OCI-LY7 (cell line): ENCODE results near the gene KIAA1549. TPM values are rescaled to one million over a fixed set of nuclear protein-coding genes. Genes with fewer than 3 reads are reported as not detected.

Experiments
- BruUV-seq: library from RNA; stranded (reverse); fragments of 400-500 nt; replicated peaks from 2 replicates; lab custom pipeline; 2021; lab: Mats Ljungman, UMichigan
- CTCF ChIA-PET: fragments of 300-600 bp; sonication (Branson Sonifier 250); formaldehyde crosslinking; loops from one replicate; lab custom pipeline; 2022; ENCODE audit warnings: antibody characterized with exemption; ENCODE audit not compliant: unreplicated experiment; lab: Charles Lee
- POLR2A ChIA-PET: fragments of 300-600 bp; sonication (Branson Sonifier 250); formaldehyde crosslinking; loops from one replicate; lab custom pipeline; 2022; ENCODE audit warnings: antibody characterized with exemption; lab: Charles Lee
- DNase-seq: peaks from one replicate; pipeline ENCODE4 v3.0.0-alpha.2; 2015; ENCODE audit warnings: low spot score
- H2AFZ ChIP-seq: fragments of 200-600 bp; sonication (generic), shearing (Covaris generic); 2 replicates; pipeline ENCODE4 v1.6.1; 2014; ENCODE audit warnings: mild to moderate bottlenecking, antibody characterized with exemption, low read length, moderate library complexity
- H3K27ac ChIP-seq: fragments of 200-600 bp; sonication (generic); 2 replicates; pipeline ENCODE4 v1.5.1; 2014; ENCODE audit warnings: mixed run types, low read depth, mild to moderate bottlenecking, moderate library complexity, low read length, inconsistent platforms; ENCODE audit not compliant: poor library complexity, severe bottlenecking
- H3K36me3 ChIP-seq: fragments of 200-600 bp; sonication (generic); 2 replicates; pipeline ENCODE4 v1.6.1; 2014; ENCODE audit warnings: mild to moderate bottlenecking, antibody characterized with exemption, low read length, moderate library complexity, mixed read lengths; ENCODE audit not compliant: insufficient read depth
- H3K4me1 ChIP-seq: fragments of 200-600 bp; sonication (generic); 2 replicates; pipeline ENCODE4 v1.5.1; 2014; ENCODE audit warnings: mild to moderate bottlenecking, low read length; ENCODE audit not compliant: insufficient read depth, poor library complexity, severe bottlenecking
- H3K4me2 ChIP-seq: fragments of 200-600 bp; sonication (generic); 2 replicates; pipeline ENCODE4 v1.6.1; 2014; ENCODE audit warnings: mild to moderate bottlenecking, low read length
- H3K4me3 ChIP-seq: fragments of 200-600 bp; sonication (generic); 2 replicates; pipeline ENCODE4 v1.5.1; 2014; ENCODE audit warnings: mild to moderate bottlenecking, low read depth, low read length; ENCODE audit not compliant: poor library complexity, severe bottlenecking
- H3K79me2 ChIP-seq: fragments of 200-600 bp; sonication (generic); 2 replicates; pipeline ENCODE4 v1.6.1; 2016; ENCODE audit warnings: low read depth, mild to moderate bottlenecking, low read length, moderate library complexity, mixed read lengths; ENCODE audit not compliant: insufficient read depth
- H3K9me2 ChIP-seq: fragments of 200-600 bp; sonication (generic); 2 replicates; pipeline ENCODE4 v1.6.1; 2016; ENCODE audit warnings: mild to moderate bottlenecking, low read length, mixed read lengths; ENCODE audit not compliant: insufficient read depth
- H3K9me3 ChIP-seq: fragments of 200-600 bp; sonication (generic); 2 replicates; pipeline ENCODE4 v1.6.1; 2014; ENCODE audit warnings: mild to moderate bottlenecking, mixed run types, low read length, mixed read lengths
- H4K20me1 ChIP-seq: fragments of 200-600 bp; sonication (generic); 2 replicates; pipeline ENCODE4 v1.6.1; 2014; ENCODE audit warnings: mild to moderate bottlenecking, antibody characterized with exemption, low read length, moderate library complexity, mixed read lengths; ENCODE audit not compliant: insufficient read depth
- CTCF ChIP-seq: fragments of 200-600 bp; sonication (generic); conservative IDR thresholded peaks from 2 replicates; pipeline ENCODE4 v1.5.1; 2014; ENCODE audit warnings: mild to moderate bottlenecking, antibody characterized with exemption, low read length, moderate library complexity, mixed read lengths
- EZH2phosphoT487 ChIP-seq: fragments of 200-600 bp; sonication (generic); IDR thresholded peaks from 2 replicates; pipeline ENCODE4 v1.6.1; 2018; ENCODE audit warnings: low read depth, borderline replicate concordance, mild to moderate bottlenecking, mixed run types, antibody characterized with exemption, low read length, moderate library complexity, mixed read lengths
- intact Hi-C: fragments of 100-400 bp; cut with micrococcal nuclease; formaldehyde crosslinking; loops from one replicate; pipeline ENCODE4 v1.10.0; 2022; ENCODE audit not compliant: unreplicated experiment
- total RNA-seq, 2 experiments: library from RNA; depleted of rRNA in 1 of 2; stranded (reverse); fragments of >200 nt in 1 of 2; shearing (Covaris generic) in 1 of 2; gene quantifications; 2 replicates each; pipeline ENCODE4 v1.2.3, GENCODE V29; 2014 to 2022

The KIAA1549 gene
- total RNA-seq, 2 experiments from 2014 or later, result 0.03 to 3.0 TPM

- Histone ChIP-seq H3K79me2 (no peaks in the 10 kb centered on the region), H4K20me1 (no peaks in the 10 kb centered on the region), H3K4me2 (no peak overlapping the region), H3K27ac (no peak overlapping the region), H3K9me3 (no peaks in the 10 kb centered on the region), H3K4me1 (no peaks in the 10 kb centered on the region), H2AFZ (no peak overlapping the region), H3K36me3 (no peaks in the 10 kb centered on the region), H3K4me3 (no peak overlapping the region), H3K9me2 (no peaks in the 10 kb centered on the region)
- TF ChIP-seq CTCF, result no peak
- TF ChIP-seq EZH2phosphoT487, result no peak
- no peak for DNase-seq
- ChIA-PET POLR2A (interaction anchor here (0.6 kb wide), 1 partner anchor 80 kb away, joined by 4 read pairs; no protein-coding TSS in a partner anchor), CTCF (no interaction called here)
- no TSS peak for BruUV-seq
- intact Hi-C loops, result no loop called here
These were observed 26.4 kb downstream of the KIAA1549 start for GRCh38 chr7:138954545-138955475.

GRCh38 chr7:138952791-138953190, 28.4 kb downstream of the KIAA1549 start:
- H4K20me1 ChIP-seq, result no peaks in the 10 kb centered on the region
- TF ChIP-seq CTCF (no peak), EZH2phosphoT487 (no peak)
- H3K79me2 ChIP-seq, result no peaks in the 10 kb centered on the region
- H3K4me2 ChIP-seq, result no peak overlapping the region
- DNase-seq, result no peak
- intact Hi-C loops, result no loop called here
- BruUV-seq, result no TSS peak
- no peaks in the 10 kb centered on the region for H3K36me3 ChIP-seq
- no peaks in the 10 kb centered on the region for H3K4me1 ChIP-seq
- POLR2A ChIA-PET, result no interaction called here
- no peaks in the 10 kb centered on the region for H3K9me3 ChIP-seq
- no peak overlapping the region for H3K27ac ChIP-seq
- CTCF ChIA-PET, result no interaction called here
- H2AFZ ChIP-seq, result no peak overlapping the region
- H3K9me2 ChIP-seq, result no peaks in the 10 kb centered on the region
- H3K4me3 ChIP-seq, result no peak overlapping the region

- intact Hi-C loops, result no loop called here
- H4K20me1 ChIP-seq, result no peaks in the 10 kb centered on the region
- CTCF ChIA-PET, result no interaction called here
- no peak for DNase-seq
- no peak overlapping the region for H2AFZ ChIP-seq
- H3K9me3 ChIP-seq, result no peaks in the 10 kb centered on the region
- POLR2A ChIA-PET, result no interaction called here
- H3K79me2 ChIP-seq, result no peaks in the 10 kb centered on the region
- no peak overlapping the region for H3K4me2 ChIP-seq
- no peaks in the 10 kb centered on the region for H3K4me1 ChIP-seq
- BruUV-seq, result no TSS peak
- no peak for TF ChIP-seq CTCF
- TF ChIP-seq EZH2phosphoT487, result no peak
- H3K27ac ChIP-seq, result no peak overlapping the region
- no peaks in the 10 kb centered on the region for H3K36me3 ChIP-seq
- H3K9me2 ChIP-seq, result no peaks in the 10 kb centered on the region
- H3K4me3 ChIP-seq, result no peak overlapping the region
These were observed 29.2 kb downstream of the KIAA1549 start for GRCh38 chr7:138951953-138952352.
